Stimulated activated CD8-positive, alpha-beta memory T cell treated with anti-CD3 and anti-CD28 coated beads, Interleukin-4, amount 100 ng/mL, for 1 hour (primary cell): ENCODE results near the gene PIAS1.
"Not testable (repeated sequence)": the region's sequence is repeated elsewhere in the genome, so short reads cannot be mapped to it uniquely, and the experiment has no call there.

ENCODE experiments used
- DNase-seq, 2 donors: peaks; one replicate each; pipeline ENCODE4 v3.0.0-alpha.2; 2020; ENCODE audit warnings: low read depth in 2 of 2, low spot score in 1 of 2

Gene PIAS1

GRCh38 chr15:68114356-68114755, 60.2 kb downstream of the PIAS1 start:
- DNase-seq: no peak

GRCh38 chr15:68114840-68115239, 60.7 kb downstream of the PIAS1 start:
- no peak for DNase-seq

- DNase-seq: no peak
Observed at GRCh38 chr15:68124700-68125099, 70.6 kb downstream of the PIAS1 start.

GRCh38 chr15:68126396-68126795, 72.3 kb downstream of the PIAS1 start:
- no peak for DNase-seq

- DNase-seq: no peak
Observed at GRCh38 chr15:68129072-68129471, 75.0 kb downstream of the PIAS1 start.

- DNase-seq: no peak
Observed at GRCh38 chr15:68130851-68131250, 76.7 kb downstream of the PIAS1 start.

GRCh38 chr15:68137096-68137495, 83.0 kb downstream of the PIAS1 start:
- no peak for DNase-seq

GRCh38 chr15:68143129-68143528, 89.0 kb downstream of the PIAS1 start:
- DNase-seq: no peak

GRCh38 chr15:68143785-68144184, 89.7 kb downstream of the PIAS1 start:
- no peak for DNase-seq

- DNase-seq: no peak
Observed at GRCh38 chr15:68145706-68146105, 91.6 kb downstream of the PIAS1 start.

GRCh38 chr15:68148039-68148438, 93.9 kb downstream of the PIAS1 start:
- no peak for DNase-seq

- no peak for DNase-seq
Observed at GRCh38 chr15:68149059-68149458, 94.9 kb downstream of the PIAS1 start.

- no peak for DNase-seq
Observed at GRCh38 chr15:68150187-68150586, 96.1 kb downstream of the PIAS1 start.

GRCh38 chr15:68151277-68151676, 97.2 kb downstream of the PIAS1 start:
- no peak for DNase-seq

GRCh38 chr15:68152342-68152741, 98.2 kb downstream of the PIAS1 start:
- no peak for DNase-seq

GRCh38 chr15:68154923-68155559, 100.9 kb downstream of the PIAS1 start:
- DNase-seq: no peak

GRCh38 chr15:68157074-68157473, 103.0 kb downstream of the PIAS1 start:
- no peak for DNase-seq

GRCh38 chr15:68158046-68158628, 104.0 kb downstream of the PIAS1 start:
- DNase-seq: no peak

GRCh38 chr15:68163191-68163590, 109.1 kb downstream of the PIAS1 start:
- no peak for DNase-seq

GRCh38 chr15:68166847-68167246, 112.7 kb downstream of the PIAS1 start:
- no peak for DNase-seq

GRCh38 chr15:68172037-68172436, 117.9 kb downstream of the PIAS1 start:
- DNase-seq: not testable (repeated sequence)

- DNase-seq: no peak
Observed at GRCh38 chr15:68173119-68173518, 119.0 kb downstream of the PIAS1 start.

GRCh38 chr15:68175526-68175925, 121.4 kb downstream of the PIAS1 start:
- no peak for DNase-seq
